HG03442 (cell line): ENCODE data around the gene FOCAD.

Experiments used
- ATAC-seq: cut with Tn5 transposase; IDR thresholded peaks from one replicate; pipeline ENCODE4 v1.9.1; 2021; ENCODE audit warnings: mild to moderate bottlenecking, moderate library complexity; ENCODE audit not compliant: unreplicated experiment

The FOCAD gene

DNA sequence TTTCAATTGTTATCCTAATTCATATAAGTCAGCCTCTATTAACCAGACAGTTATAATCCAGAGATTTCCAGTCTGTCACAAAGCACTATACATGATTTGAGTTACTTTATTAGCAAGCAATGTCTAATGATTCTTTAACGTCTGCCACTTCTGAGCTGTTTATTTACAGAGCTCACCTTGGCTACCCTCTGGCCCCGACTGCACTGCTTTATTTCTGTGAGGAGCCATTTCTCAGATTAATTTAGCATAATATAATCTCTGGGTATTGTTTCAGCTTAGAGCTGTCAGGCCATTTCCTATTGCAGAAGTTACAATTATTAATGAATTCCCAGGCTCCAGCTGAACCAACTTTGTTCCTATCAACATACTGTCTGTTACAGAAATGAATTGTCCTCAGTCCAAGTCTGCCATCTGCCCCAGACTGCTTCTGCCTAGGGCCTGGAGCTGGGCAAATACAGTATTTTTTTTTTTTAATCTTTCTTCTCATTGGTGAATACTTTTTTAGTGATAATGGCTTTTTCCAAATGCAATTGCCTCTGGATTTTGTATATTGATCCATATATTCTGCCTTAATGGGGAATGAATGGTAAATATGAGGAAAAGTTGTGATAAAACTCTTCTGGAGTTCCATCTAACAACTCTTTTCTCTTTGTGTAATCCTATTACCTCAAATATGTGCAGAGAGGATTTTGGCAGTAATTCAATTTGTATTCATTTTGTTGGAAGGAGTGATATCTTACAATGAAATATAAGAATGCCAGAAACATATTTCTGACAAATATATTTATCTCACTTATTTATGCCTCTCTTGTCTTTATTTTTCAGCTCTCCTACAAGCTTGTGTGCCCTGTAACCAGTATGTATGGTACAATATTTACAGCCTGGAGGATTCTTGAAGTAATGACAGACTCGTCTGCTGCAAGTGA is 104.7 kb downstream of the FOCAD start:
- no peak for ATAC-seq

DNA sequence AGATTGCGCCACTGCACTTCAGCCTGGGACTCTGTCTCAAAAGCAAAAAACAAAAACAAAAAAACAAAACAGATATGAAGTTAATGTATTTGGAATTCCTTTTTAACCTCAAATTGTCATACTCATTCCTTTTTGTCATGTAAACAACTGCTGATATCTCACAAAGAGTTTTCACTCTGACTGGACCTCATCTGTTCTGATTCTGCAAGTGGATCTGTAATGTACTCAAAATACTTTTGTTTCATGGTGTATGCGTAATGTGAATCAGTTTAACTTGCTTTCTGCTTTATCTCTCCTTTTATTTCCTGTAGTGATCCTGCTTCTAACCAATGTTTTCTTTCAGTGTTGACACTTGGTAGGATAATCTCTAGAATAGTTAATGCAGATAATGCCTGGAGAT is 106.7 kb downstream of the FOCAD start:
- no peak for ATAC-seq

DNA sequence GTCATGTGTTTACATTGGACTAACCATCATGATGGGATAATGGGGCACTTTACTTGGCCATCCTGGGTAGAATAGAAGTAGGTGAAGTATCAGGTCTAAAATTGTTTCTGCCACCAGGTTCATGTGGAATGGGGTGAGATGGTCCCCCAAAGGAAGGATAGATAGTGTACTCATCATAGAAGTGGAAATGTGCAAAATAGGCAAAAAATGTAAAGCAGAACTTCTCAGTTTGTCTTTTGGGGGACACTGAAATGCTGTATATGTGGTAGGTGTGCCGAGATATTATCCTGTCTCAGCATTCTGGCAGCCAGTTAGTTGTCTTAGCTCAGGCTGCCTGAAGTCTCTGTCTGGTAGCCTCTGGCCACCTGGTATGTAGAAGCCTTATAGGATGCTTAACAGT is 107.6 kb downstream of the FOCAD start:
- ATAC-seq = no peak

DNA sequence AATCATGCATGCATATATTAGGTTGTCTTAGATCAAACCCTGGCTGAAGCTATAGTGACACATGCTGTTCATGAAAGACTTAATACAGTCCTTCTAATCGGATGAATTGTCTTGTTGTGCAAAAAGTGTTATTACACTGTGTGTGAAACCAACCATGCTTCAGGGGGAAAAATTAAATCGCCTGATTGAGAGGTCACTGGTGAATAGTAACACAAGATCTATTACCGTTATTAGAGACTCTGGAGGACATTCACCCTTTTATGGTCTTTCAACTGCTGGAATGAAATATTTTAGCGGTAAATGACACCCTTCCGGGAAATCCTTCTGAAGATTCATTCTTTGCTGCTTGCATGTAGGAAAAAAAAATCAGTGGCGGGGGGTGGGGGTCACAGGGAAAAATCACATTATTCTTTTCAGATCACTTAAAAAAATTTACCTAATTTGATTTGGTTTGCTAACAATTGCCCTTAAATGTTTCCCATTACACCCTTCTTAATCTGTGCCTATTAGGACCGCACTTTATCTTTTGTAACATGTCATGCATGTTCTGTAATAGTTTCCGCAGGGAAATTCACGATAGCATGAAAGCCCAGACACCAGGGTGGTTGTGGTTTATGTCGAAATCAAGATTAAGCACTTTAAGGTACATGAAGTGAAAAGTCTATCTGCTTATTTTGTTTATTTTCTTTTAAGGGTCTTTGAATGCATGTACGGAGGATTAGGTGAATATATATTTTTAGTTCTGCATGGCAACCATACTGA is 120.6 kb downstream of the FOCAD start:
- ATAC-seq = no peak

DNA sequence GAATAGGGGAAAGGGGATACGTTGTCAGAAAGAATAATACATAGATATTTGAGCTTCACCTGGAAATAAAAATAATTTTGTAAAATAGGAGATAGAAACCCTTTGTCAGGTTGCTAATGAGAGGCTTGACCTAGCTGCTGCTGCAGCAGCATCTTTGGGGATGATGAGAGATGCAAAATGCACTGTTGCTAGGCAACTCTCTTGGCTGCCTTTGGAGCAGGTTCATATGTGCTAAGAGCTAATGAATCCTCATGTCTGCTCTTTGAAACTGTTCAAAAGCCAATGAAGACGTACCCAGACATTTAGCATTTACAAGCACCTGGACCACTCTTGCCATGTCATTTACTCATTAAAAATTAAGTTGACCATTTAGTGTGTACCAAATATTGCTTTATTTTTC is 121.7 kb downstream of the FOCAD start:
- ATAC-seq = no peak

DNA sequence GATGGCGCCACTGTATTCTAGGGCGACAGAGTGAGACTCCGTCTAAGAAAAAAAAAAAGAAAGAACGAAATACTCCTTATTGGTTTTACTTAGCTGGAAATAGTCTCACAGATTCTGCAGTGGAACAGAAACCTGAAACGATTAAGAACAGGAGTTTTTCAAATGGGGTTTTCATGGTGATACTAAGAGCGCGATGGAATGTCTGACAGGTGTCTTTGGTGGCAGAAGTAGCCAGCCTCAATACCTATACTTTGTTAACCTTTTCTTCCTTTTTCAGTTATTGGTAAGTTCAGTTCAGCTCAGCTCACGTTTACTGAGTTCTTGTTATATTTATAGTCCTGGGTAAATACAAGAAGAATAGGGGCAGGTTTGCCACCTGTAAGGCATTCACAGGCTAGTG is 123.9 kb downstream of the FOCAD start:
- ATAC-seq = no peak

DNA sequence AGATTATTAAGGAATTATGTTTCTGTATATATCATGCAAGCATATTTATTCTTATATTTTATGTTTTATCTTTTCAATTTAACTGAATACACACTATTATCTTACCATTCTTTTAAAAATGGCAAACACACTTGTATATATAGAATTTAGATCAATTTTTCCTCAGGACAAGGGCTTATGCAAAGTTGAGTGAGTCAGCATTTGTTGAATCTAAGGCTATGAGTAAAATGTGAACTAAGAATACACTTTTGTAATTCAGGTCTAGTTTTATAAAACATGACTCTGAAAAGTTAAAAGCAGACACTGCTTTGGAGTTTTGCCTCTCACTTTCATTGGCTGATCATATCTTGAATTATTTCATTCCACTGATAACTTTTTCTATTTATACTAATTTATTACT is 127.8 kb downstream of the FOCAD start:
- ATAC-seq = no peak

DNA sequence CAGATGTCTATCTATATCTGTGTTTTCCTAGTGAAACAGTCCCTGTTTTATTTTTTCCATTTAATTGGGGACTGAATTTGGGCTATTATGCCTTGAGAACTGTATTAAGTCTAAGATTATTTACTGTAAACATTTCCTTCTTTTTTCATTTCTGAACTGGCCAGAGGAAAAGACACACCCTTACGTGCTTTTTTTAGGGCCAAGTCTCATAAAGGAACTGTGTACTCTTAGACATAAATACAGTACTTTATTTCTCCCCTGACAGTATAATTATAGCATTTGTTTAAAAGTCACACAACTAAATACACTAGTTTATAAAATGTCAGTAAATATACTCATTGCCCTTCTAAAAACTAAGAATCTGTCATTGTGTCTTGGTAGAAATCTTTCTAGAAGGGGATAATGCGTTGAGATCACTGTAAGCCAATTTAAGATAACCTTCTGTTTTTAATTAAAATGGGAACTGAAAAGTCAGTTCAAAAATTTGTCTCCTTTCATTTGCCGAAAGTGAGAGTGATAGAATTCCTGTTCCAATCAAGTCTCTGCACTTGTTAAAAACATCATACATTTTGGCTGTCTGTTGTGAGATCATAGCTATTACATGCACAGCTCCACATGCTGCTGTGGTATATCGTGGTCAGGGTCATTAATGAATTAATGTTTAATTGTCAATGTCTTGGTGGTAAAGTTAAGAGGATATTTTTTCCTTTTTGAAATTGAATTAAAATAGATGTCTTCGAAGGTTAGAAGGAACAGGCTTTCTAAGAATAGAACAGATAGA is 132.1 kb downstream of the FOCAD start:
- ATAC-seq = no peak

DNA sequence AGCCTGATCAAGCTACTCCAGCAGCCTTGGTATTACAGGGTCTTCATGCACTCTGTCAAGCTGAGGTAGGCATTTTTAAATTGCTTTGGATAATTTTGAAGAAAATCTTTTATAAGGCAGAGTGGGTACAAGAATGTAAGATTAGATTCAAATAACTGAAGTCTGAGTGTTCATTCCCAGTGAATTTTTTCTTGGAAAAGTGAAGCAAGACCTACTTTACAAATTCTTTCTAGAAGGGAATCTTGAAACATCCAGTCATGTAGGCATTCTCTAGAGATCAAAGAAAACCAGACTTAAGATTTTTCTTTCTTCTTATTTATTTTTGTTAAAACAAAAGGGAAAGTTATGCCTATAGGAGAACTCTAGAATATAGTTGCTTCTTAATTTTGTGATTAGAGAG is 139.0 kb downstream of the FOCAD start:
- no peak for ATAC-seq

DNA sequence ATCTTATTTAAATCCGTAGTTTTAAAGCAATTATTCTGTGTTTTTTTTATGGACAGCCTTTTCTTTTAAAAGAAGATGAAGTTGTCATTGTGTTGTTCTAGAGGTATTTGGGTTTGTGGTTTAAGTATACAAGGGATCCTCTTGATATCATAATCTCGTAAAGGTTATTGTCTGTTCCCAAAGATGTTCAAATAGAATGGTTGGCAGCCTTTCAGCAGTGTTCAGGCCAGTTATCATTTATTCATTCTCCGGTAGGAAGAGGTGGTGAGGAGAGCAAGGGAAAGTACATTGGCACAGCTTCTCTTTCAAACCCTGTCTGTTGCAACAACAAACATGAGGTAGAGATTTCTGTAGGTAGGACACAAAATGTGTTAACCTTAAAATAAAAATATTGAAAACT is 147.0 kb downstream of the FOCAD start:
- no peak for ATAC-seq

DNA sequence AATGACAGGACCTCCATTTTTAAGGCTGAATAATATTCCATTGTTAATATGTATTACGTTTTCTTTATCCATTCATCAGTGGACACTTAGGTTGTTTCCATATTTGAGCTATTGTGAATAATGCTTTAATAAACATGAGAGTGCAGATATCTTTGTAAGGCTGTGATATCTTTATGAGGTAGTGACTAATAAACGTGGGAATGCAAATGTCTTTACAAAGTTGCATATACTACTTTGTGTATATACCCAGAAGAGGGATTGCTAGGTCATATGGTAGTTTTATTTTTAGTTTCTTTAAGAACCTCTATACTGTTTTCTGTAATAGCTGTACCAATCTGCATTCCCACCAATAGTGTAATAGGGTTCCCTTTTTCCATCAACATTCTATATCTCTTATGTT is 148.7 kb downstream of the FOCAD start:
- ATAC-seq = no peak

DNA sequence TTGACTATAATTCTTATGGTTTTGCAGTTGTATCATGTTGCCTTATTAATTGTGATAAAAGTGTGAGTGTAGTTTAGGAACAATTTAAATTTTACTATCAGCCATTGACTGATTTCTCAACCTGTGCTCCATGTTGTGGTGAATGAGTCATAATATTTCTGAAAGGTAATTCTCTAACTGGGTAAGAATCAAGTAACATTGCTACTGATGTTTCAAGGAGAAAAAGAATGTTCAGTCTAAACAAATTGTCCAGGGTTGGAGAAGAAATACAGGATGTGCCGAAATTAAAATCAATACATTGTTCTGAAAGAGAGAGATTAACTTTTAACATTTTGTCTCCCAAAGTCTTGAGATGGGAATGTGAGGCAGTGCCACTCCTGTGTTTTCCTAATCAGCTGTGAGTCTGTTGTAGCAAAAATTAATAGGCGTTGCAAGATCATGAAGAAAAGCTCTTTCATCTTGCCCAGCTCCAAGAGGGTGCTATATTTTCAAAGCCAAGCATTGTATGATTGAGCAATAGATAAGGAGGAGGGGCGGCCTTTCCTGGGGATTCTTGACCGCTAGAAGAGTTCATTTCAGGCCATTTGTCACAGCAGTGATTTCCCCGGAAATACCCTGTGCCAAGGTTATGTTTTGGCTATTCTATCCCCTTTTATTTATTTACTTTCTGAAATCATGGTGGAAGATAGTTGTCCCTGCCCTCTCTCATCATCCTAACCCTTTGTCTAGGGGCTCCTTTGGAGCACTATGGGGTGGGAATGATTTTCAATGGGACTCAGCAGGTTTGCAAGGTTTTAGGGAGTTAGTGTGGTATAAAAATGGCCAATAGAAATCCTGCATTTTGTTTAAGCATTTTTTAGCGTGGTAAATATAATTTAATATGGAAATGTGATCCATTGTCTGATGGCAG is 151.6 kb downstream of the FOCAD start:
- peak; percentile 45 for ATAC-seq

DNA sequence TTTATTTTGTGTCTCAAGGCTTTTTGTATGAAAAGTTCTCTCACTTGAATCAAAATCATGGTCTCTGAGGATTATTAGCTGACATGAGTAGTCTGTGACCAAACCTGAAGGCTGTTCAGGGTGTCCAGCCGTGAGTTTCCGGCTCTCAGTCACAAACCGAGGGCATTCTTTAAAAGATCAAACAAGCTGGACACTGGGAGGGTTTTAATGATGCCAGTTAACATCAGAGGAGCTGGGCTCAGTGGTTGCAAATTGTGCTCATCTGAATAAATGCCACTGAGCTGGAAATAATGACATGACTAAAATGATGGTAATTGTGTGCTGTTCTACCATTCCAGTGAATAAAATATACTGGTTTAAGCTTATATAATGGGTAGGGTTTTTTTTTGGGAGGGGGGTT is 153.1 kb downstream of the FOCAD start:
- no peak for ATAC-seq

DNA sequence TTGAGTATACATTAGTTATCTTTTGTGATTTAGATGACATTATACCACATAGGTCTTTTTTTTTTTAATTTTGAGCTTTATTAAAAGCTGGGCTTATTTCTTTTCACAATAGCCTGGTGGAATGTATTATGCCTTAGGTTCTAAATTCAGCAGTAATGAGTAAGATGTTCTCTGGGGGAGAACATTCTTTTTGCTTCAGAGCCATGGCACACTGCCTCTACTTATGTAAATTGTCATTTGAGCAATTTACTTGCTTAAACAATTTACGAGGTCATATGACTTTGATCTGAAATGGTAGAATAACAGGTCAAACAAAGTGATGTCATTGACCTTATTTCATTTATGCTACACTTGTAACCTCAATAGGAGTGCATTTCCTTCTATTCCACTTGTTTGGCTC is 154.2 kb downstream of the FOCAD start:
- ATAC-seq = no peak

DNA sequence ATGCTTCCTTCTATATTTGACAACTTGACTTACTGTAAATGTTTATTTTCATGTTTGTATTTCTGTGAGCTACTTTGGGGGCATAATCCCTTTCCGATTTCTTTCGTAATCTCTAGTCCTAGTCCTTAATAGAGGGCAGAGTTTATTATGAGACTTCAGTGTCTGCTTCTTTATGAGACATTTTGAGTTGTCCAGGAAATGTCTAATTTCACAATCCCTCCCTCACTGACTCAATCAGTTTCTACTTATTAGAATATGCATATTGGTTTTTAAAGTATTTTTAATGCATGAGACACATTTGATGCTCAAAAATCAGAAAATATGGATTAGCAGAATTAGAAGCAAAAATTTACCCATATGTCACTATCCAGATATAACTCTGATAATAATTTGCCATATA is 160.9 kb downstream of the FOCAD start:
- no peak for ATAC-seq

DNA sequence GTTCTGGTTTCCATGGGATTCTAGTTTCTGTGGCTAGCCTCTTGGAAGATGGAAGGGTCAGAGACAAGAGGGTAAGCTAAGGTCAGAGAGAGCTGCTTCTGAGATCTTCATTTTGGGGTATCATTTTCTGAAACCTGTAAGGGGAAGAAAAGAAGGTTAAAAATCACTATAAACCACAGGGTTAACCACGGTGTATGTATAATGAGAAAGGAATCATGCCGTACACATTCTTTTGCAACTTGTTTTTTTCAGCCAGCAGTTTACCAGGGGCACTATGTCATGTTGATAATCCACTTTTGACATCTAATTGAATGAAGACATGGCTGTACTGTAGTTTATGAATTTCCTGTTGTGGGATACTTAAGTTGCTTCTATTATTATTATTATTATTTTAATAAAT is 164.4 kb downstream of the FOCAD start:
- ATAC-seq = no peak

DNA sequence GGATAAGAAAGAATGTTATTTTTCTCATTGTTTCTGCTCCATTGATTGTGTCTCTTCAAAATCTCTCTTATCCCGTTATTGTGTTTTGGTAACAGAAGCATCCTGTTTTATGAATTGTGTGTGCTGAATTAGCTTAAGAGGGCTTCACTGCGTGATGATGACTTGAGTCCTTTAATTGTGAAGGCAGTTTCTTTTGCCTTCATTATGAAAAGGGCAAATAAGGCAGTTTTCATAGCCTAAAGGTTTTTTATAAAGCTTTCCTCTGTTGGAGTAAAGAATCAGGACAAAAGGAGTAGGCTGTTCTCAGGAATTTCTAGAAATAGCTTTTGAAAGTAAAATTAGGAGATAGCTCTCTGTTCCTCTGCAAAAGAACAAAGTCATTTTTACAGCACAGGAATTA is 169.8 kb downstream of the FOCAD start:
- ATAC-seq = no peak

DNA sequence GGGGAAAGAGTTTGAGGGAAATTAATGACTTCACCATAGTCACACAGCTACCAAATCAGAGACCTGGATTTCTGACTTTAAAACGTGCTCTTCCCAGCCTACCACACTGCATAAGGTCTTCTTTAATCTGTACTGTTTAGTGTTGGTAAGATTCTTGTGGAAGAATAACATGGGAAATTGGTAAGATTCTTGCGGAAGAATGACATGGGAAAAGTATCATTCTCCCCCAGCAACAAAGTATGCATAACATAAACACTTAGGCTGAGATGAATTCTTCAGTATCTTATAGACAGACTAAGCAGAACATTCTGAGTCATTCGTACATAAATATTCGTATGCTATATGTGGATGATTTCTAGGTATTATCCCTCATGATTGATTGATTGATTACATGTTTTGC is 170.4 kb downstream of the FOCAD start:
- no peak for ATAC-seq

DNA sequence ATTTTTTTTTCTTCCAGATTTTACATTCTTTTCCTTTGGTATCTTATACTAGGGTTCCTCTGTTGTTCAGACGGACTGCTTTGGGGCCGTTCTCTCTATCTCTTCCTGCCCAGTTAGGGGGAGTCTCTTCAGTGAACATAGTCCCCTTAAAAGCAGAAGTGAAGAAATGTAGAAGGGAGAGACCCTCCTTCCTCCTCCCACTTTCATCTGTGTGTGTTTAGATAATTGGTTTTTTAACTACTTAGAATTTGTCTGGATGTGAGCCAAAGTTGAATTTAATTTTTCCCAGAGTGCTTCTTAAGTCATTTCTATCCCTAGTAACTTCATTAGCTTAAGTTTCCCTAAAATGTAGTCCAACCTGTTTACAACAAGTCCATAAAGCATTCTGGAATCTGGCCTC is 179.9 kb downstream of the FOCAD start:
- no peak for ATAC-seq

DNA sequence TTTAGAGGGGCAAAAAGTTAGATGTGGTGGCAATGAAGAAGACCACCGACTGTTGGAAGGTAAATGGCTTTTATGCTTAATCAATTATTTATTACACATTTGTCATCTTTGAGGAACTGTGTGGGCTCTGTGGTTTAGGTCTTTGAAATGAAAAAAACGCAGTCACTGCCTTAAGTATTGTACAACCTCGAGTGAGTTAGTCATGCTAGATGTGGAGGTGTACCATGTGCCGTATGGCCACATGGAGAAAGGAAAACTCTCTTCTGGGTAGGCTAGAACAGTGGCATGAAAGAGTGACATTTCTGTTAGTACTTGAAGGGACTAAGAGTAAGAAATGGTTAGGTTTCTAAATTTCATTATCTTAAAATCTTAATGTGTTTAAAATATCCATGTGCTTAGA is 181.3 kb downstream of the FOCAD start:
- no peak for ATAC-seq
